Activated gamma-delta T cell treated with anti-CD3 and anti-CD28 coated beads, Interleukin-2, amount 50 U/mL, for 16 hours (primary cell): ENCODE data around the gene NHERF2.
A peak's percentile ranks its signal among the peaks of the same experiment; 100 is the strongest.

Experiments
- DNase-seq: peaks from one replicate; pipeline ENCODE4 v3.0.0-alpha.2; 2020; ENCODE audit warnings: low read depth

Gene NHERF2

GRCh38 chr16:1991135-1991551 lies 35.6 kb upstream of the NHERF2 start:
- no peak for DNase-seq

DNA sequence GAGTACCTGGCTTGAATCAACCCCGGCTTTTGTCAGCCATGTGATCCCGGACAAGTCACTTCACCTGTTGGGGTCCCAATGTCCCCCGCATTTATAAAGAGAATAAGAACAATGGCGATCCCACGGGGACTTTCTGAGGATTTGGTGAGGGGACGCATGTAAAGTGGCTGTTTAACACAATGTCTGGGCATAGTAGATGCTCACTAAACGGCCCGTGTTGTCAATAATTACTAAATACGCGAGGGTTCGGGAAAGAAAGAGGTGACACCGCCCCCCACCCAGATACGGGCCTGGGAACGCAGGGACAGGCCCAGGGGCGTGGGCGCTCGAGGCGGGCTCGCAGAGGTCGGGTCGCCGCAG lies 35.1 kb upstream of the NHERF2 start:
- DNase-seq, result no peak

DNA sequence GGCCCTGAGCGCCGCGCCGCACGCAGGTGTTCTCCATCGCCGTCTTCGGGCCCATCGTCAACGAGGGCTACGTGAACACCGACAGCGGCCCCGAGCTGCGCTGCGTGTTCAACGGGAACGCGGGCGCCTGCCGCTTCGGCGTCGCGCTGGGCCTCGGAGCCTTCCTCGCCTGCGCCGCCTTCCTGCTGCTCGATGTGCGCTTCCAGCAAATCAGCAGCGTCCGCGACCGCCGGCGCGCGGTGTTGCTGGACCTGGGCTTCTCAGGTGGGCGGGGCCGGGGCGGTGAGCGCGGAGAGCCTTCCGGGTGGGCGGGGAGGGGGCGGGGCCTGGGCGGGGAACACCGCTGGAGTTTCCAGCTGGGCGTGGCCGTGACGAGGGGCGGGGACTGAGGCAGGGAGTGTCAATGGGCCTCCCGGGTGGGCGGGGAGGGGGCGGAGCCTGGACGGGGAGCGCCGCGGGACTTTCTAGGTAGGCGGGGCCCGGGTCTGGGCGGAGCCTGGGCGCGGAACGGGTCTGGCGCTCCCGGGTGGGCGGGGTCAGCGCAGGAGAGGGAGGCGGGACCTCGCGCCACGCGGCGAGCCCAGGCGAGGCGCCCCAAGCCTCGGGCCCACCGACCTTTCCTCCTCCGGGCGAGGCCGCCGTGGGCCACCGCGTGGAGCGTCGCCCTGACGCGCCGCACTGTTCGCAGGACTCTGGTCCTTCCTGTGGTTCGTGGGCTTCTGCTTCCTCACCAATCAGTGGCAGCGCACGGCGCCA lies 34.6 kb upstream of the NHERF2 start:
- DNase-seq, result peak; percentile 97

- DNase-seq, result no peak
Observed at GRCh38 chr16:1992704-1993317, 33.9 kb upstream of the NHERF2 start.

- DNase-seq, result no peak
Observed at GRCh38 chr16:1993731-1994131, 33.0 kb upstream of the NHERF2 start.

- no peak for DNase-seq
Observed at GRCh38 chr16:1997494-1998359, 29.0 kb upstream of the NHERF2 start.

GRCh38 chr16:1998360-1998835 lies 28.3 kb upstream of the NHERF2 start:
- DNase-seq, result no peak

DNA sequence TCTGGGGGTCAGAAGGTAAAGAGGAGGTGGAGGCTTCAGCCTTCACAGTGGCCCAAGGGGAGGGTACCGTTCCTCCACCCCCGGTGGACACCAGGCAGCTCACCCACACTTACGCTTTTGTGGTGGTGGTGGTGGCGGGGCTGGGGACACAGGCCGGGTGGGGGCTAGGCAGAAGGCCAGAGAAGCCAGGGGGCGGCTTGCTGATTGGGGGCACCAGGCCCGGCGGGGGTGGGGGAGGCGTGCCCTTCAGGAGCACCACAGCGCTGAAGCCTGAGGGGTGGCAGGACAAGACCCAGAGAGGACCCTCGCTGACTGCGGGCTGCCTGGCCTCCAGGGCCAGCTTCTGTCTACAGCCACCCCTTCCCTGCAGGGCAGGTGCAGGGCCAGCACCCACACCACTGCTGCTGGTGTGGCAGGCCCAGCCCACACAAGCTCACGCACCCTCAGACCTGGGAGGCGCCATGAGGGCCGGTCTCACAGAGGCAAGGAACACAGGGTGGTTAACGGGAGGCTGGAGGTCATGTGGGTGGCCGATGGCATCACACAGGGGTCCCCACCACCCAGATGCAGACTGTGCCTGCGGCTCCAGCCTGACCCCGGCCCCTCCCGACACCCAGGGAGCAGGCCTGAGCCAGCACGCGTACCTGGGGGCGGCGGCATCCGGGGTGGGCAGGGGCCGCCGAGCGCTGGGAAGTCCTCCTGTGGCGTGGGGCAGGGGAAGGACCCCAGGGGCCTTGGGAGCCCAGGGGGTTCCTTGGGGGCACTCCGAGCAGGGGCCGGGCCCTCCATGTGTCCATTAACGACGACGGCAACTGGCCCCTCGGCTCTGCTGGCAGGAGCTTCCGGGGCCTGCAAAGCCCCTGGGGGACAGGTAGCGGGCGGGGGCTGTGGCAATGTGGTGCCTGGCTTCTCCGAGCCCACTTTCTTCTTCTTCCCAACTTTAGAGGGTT lies 27.6 kb upstream of the NHERF2 start:
- no peak for DNase-seq

DNA sequence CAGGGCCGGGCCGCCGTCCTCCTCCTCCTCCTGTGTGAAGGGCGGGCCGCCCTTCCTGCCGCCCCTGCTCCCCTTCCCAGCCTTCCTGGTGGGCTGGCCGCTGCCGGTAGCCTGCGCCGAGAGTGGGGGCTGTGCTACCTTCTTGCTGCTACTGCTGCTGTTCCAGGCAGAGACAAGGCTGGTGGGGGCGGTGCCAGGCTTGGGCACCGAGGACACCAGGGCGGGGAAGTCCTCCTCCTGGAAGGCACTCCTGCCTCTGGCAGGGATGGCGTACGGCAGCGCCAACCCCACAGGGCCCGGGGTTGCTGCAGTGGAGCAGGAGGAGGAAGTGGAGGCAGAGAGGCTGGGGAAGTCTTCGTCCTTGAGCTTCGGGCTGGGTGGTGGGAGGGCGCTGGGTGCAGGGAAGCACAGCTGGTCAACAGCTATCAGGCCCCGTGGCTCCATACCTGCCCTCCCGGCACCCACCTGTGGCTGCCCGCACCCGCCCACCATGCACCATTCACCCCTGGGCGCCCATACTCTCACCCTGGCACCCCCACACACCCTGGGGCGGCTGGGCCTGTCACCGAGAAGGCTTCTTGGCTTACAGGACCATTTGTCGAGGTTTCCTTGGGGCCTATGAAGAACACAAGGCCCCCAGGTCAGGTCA lies 26.7 kb upstream of the NHERF2 start:
- DNase-seq, result no peak

DNA sequence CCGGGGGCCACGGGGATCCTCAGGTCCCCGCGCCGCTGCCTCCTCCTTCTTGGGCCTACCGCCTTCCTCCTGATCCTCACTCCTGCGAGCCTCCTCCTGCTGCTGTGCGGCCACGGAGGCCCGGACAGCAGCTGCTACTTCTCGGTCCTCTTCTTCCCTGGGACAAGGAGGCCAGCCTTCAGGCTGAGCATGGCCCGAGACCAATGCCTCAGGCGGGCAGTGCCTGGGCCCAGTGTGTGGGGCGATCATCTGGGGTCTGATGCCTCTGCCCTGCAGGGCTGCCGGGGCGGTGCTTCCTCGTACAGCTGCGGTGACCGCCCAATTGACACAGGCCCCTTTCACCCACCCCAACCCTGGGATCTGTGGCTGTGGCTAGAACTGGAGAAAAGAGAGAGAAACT lies 25.7 kb upstream of the NHERF2 start:
- no peak for DNase-seq

GRCh38 chr16:2001456-2002355 lies 25.0 kb upstream of the NHERF2 start:
- no peak for DNase-seq

DNA sequence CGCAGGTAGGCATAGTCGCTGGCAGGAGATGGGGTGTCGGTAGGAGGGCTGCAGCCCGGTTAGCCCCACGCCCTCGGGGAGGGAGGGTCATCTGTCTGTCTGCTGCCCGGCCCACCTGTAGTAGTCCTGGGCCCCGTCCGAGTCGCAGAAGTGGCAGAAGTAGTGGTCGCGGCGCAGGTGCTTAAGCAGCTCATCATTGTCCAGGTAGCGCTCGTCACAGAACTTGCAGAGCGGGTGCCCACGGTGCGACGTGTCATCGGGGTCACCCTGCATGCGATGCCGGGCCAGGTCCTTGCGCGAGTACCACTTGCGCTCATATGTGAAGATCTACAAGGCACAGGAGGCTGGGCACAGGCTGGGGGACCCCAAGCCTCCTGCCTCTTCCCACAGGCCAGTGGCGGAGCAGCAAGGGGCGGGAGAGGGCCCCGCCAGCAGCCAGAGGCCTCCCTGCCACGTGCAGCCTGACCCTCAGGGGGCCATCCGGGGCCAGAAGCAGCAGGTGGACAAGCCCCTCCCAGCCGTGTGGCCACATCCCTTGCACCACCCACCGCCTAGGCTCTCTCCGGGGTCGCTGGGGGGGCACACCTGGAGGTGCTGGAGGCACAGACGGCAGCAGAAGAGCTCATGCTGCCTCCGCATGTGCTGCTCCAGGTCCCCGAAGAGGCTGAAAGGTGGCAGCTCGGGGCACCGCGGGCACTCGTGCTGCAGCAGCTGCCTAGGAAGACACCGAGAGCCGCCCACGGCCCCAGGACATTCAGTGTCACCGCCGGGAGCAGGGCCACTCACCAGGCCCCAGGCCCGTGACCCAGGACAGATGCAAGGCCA lies 24.1 kb upstream of the NHERF2 start:
- DNase-seq, result no peak

GRCh38 chr16:2003231-2003826 lies 23.4 kb upstream of the NHERF2 start:
- DNase-seq, result no peak

DNA sequence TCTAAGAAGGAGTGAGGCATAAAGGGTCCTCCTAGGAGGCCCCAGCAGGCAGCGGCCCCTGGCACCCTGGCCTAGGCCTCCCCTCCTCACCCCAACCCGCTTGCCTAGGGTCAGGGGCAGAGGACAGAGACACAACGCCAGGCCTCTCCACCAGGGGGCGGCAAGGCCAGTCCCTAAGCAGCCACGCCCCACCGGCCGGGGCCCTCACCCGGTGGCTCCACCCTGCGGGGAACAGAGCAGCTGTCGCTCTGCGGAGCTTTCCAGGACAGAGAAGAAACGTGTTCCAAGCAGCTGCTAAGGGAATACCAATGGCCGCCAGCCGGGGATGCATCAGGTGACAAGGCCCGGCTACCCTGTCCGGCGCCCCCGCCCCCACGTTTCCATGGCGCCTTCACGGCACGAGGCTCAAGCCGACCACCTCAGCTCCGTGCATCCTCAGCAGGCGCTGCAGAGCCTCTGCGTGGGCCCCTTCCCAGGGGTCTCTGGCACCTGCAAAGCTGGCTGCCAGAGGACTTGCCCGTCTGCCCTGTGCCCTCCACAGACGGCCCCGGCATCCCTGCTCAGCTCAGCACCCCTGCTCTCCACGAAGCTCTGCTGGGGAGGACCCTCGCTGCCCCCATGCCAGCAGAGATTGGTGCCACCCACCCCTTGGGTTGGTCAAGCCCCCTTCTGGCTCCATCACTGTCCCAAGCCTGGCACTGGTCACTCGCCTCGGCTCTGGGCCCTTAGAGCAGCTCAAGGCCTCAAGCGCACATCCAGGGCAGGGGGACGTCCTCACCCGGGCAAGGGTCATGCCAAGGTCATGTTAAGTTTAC lies 22.7 kb upstream of the NHERF2 start:
- peak; percentile 80 for DNase-seq

DNA sequence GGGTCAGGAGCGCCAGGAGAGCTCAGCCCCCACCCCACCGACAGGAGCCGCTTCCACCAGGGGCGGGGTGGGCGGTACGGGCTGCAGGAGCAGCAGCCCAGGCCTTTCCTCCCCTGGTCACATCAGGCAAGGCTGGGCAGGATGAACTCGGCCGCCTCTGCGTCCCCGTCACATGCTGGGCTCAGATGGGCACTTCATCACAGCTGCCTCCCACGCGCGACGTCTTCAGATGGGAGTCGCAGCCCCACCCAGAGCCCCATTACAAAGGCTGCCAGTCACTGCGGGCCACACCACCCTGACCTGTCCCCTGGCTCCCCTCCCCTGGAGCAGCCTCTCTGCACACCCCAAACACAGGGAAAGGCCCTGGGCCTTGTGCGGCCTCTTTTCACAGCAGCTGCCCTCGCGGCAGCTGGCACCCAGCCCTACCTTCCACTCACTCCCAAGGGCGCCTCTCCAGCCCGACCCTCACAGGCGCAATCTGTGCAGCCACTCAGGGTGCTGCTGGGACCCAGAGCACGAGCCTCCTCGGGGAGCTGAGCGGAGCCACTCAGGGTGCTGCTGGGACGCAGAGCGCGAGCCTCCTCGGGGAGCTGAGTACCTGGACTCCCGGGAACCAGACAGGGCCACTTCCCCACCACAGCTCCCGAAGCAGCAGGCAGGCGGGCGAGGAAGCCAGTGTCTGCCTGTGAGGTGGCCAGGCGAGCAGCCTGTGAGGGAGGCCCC lies 21.7 kb upstream of the NHERF2 start:
- DNase-seq, result no peak

GRCh38 chr16:2005646-2006045 lies 21.1 kb upstream of the NHERF2 start:
- no peak for DNase-seq

GRCh38 chr16:2006317-2006716 lies 20.4 kb upstream of the NHERF2 start:
- DNase-seq, result no peak
